GM10248 (cell line): ENCODE measurements around the gene BPGM.

Experiments
- CTCF ChIA-PET: fragments of 300-600 bp; sonication (Branson Sonifier 250); formaldehyde crosslinking; extraction: SDS; loops from one replicate; lab custom pipeline; 2021; ENCODE audit warnings: antibody characterized with exemption; lab: Yijun Ruan, JAX
- POLR2A ChIA-PET: fragments of 350-650 bp; sonication (Branson Sonifier 250); formaldehyde crosslinking; extraction: SDS; loops from one replicate; lab custom pipeline; 2020; ENCODE audit warnings: antibody characterized with exemption; lab: Yijun Ruan, JAX
- DNase-seq: peaks from one replicate; pipeline ENCODE4 v3.0.0; 2012; ENCODE audit errors: extremely low spot score
- CTCF ChIP-seq: IDR thresholded peaks from 2 replicates; pipeline ENCODE4 v1.5.1; 2012; ENCODE audit warnings: mild to moderate bottlenecking, low read depth; ENCODE audit errors: extremely low read depth, missing control alignments, control extremely low read depth

The BPGM gene

GRCh38 chr7:134619627-134620331, 26.9 kb upstream of the BPGM start:
- no peak for TF ChIP-seq CTCF
- POLR2A ChIA-PET: no interaction called here
- CTCF ChIA-PET: interaction anchor here (1.1 to 2.1 kb wide), 9 partner anchors 10 to 187 kb away, joined by 3 to 9 read pairs (median 4); no protein-coding TSS in a partner anchor
- DNase-seq: no peak

GRCh38 chr7:134622303-134622995, 24.2 kb upstream of the BPGM start:
- ChIA-PET POLR2A (no interaction called here), CTCF (interaction anchor here (1.6 to 1.8 kb wide), 3 partner anchors 15 to 128 kb away, joined by 3 to 5 read pairs (median 4); no protein-coding TSS in a partner anchor)

GRCh38 chr7:134623193-134623592, 23.5 kb upstream of the BPGM start:
- ChIA-PET POLR2A (no interaction called here), CTCF (interaction anchor here (1.1 to 1.8 kb wide), 2 partner anchors 11 to 17 kb away, joined by 4 read pairs; no protein-coding TSS in a partner anchor)
- no peak for TF ChIP-seq CTCF
- no peak for DNase-seq

More at GRCh38 chr7:134622303-134622995, 24.2 kb upstream of the BPGM start:
- no peak for DNase-seq
- no peak for TF ChIP-seq CTCF

GRCh38 chr7:134625550-134625949, 21.1 kb upstream of the BPGM start:
- DNase-seq: no peak
- ChIA-PET CTCF (interaction anchor here (0.9 to 2.1 kb wide), 6 partner anchors 9 to 142 kb away, joined by 3 to 6 read pairs (median 4); no protein-coding TSS in a partner anchor), POLR2A (no interaction called here)

GRCh38 chr7:134627109-134627774, 19.4 kb upstream of the BPGM start:
- TF ChIP-seq CTCF: no peak
- no peak for DNase-seq
- POLR2A ChIA-PET: no interaction called here
- CTCF ChIA-PET: no interaction called here

More at GRCh38 chr7:134625550-134625949, 21.1 kb upstream of the BPGM start:
- TF ChIP-seq CTCF: no peak

- no peak for DNase-seq
Measured at GRCh38 chr7:134627775-134628153, 18.9 kb upstream of the BPGM start.

More at GRCh38 chr7:134627775-134628153, 18.9 kb upstream of the BPGM start:
- ChIA-PET POLR2A (no interaction called here), CTCF (no interaction called here)
- TF ChIP-seq CTCF: no peak
